Measurements from ENCODE around the gene DNASE2. TPM values are rescaled to one million over a fixed set of nuclear protein-coding genes. Genes with fewer than 3 reads are reported as not detected.

Gene DNASE2
- total and polyA plus RNA-seq, 2 of the 8 experiments (the other 6 are each of a cell fraction or from before 2014, with no cell fraction given): 33.2 to 48.2 TPM

DNA sequence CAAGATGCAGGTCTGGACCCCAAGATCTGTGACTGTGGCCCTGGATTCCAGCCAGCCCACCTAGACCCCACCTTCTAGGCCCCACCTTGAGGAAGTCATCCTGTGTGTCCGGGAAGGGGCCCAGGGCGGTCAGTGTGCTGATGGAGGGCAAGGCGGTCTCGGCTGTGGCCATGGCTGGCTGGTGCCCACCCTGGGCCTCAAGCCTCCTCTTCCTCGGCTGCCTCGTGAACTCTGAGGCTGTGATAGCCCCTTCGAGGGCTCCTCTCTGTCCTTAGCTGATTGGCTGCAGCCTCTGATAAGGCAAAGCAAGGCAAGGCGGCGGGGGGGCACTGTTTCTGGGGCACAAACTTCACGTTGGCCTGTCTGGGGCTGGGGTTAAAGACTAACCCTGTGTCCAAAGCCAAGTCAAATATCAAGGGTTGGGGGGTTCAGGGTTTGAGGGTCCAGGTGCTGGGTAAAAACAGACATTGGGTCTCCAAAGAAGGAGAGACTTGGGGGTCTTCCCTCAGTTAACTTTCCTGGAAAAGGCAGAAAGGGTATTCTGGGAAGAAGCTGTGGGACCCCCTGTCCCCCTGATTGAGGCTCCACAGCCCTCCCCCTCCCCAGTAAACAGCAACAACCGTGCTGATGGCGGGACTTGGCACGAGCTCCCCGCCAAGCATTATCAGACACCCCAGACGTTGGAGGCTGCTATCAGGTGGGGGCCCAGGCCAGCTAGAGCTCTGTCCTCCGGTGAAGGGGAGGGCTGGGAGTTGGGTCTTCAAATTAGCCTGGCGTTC is 5.9 kb upstream of the DNASE2 start, which contains the start of gene KLF1:
Gene KLF1 (minus strand): TSS at position 233 of the 779 bp plus-strand sequence. CDS start 61 bp downstream, at position 172.
- CTCF ChIA-PET (ENCODE audit: partially characterized antibody): interaction anchor here (0.7 to 2.3 kb wide), 9 partner anchors 9 to 142 kb away, joined by 3 to 10 read pairs (median 4); no protein-coding TSS in a partner anchor
- Histone ChIP-seq H3K9me3 (ENCODE audit: insufficient read depth in 2 of 2, low read depth in 1 of 2, low read length in 1 of 2) (no peaks in the 10 kb centered on the region; a peak in 2 of 4 replicates), H3K79me1 (ENCODE audit: low read depth, low read length) (0 out of 2 replicates have a peak, but pooled peaks cover 3% of the 10 kb centered on the region), H3K4ac (replicated peaks; ENCODE audit: insufficient read length, low read depth, low read length) (peak within 1 kb of the TSS; percentile 23), H4K91ac (replicated peaks; ENCODE audit: insufficient read length, low read length) (peak within 1 kb of the TSS; percentile 2), H3K23ac (ENCODE audit: insufficient read length) (no peak within 1 kb of the TSS), H2BK15ac (ENCODE audit: low read length) (peak within 1 kb of the TSS; percentile 65; the same call in 1 of the 2 replicates), H3K4me2 (ENCODE audit: insufficient read depth in 1 of 2, low read depth in 2 of 2, low read length in 2 of 2) (peak within 1 kb of the TSS; percentile 75 to 97), H3K9ac (replicated peaks in 1 of 4; ENCODE audit: extremely low read depth in 1 of 4, low read depth in 3 of 4, low read length in 3 of 4) (peak within 1 kb of the TSS in 3 of 4 experiments; percentile 11 to 77 (median 16); a peak in 3 of 7 replicates), H3K14ac (ENCODE audit: insufficient read length) (no peak within 1 kb of the TSS), H3K36me3 (ENCODE audit: control insufficient read depth in 2 of 4, insufficient read depth in 4 of 4, low read length in 3 of 4) (no peaks in the 10 kb centered on the region), H2AK5ac (ENCODE audit: low read depth, low read length) (no peak within 1 kb of the TSS; the same call in 1 of the 2 replicates), H3K56ac (replicated peaks; ENCODE audit: insufficient read length, low read depth, low read length) (no peak within 1 kb of the TSS), H2BK20ac (ENCODE audit: low read length) (no peak within 1 kb of the TSS), H4K5ac (ENCODE audit: insufficient read length, low read depth, low read length) (no peak within 1 kb of the TSS), H3K79me2 (ENCODE audit: control insufficient read depth in 1 of 2, insufficient read depth in 2 of 2, low read length in 2 of 2) (peaks cover 0 to 11% of the 10 kb centered on the region in 2 experiments; a peak in 1 of 4 replicates), H3K4me1 (replicated peaks in 1 of 4; ENCODE audit: control insufficient read depth in 3 of 4, insufficient read depth in 4 of 4, low read length in 3 of 4) (peaks cover 0 to 10% (median 9%) of the 10 kb centered on the region in 4 experiments; a peak in 5 of 7 replicates), H3K27me3 (replicated peaks in 1 of 4; ENCODE audit: control insufficient read depth in 3 of 4, extremely low read depth in 1 of 4, insufficient read depth in 3 of 4, low read length in 3 of 4) (peaks cover 0 to 9% (median 4%) of the 10 kb centered on the region in 4 experiments; a peak in 4 of 7 replicates), H4K8ac (ENCODE audit: extremely low read depth, insufficient read depth, low read length) (peak within 1 kb of the TSS; percentile 71; the same call in 1 of the 2 replicates), H2AFZ (ENCODE audit: low read length) (no peak within 1 kb of the TSS), H3K27ac (ENCODE audit: low read depth, low read length) (no peak within 1 kb of the TSS), H4K20me1 (replicated peaks in 1 of 2; ENCODE audit: control insufficient read depth in 1 of 2, insufficient read depth in 2 of 2, low read length in 2 of 2) (peaks cover 0 to 8% of the 10 kb centered on the region in 2 experiments), H3K23me2 (ENCODE audit: low read depth, low read length) (peaks cover 17% of the 10 kb centered on the region; the same call in 1 of the 2 replicates), H2BK120ac (replicated peaks; ENCODE audit: low read depth, low read length) (no peak within 1 kb of the TSS), H2BK5ac (ENCODE audit: low read depth, low read length) (peak within 1 kb of the TSS; percentile 44; the same call in 1 of the 2 replicates), H3K4me3 (ENCODE audit: extremely low read depth in 1 of 4, insufficient read depth in 2 of 4, low read depth in 3 of 4, low read length in 4 of 4) (peak within 1 kb of the TSS; percentile 60 to 77 (median 76)), H2BK12ac (ENCODE audit: low read depth, low read length) (peak within 1 kb of the TSS; percentile 60; the same call in 1 of the 2 replicates), H3K18ac (ENCODE audit: extremely low read depth, low read length) (peak within 1 kb of the TSS; percentile 87)
- POLR2A ChIA-PET (ENCODE audit: partially characterized antibody): interaction anchor here (0.7 to 12.3 kb wide), 13 partner anchors 6 to 127 kb away, joined by 3 to 110 read pairs (median 3); partner anchors contain the start of genes FARSA, GADD45GIP1 and GCDH
- no peak for FAIRE-seq
- WGBS, 2 experiments (ENCODE audit: extremely low coverage in 1 of 2, insufficient coverage in 1 of 2, insufficient read length in 1 of 2, insufficient replicate concordance in 2 of 2, low coverage in 1 of 2, low lambda C conversion rate in 2 of 2, missing lambda C conversion rate in 1 of 2): 83% methylated on average over 17 of the region's 17 CpGs; no CpG with 5 or more reads in 1 of the 2 experiments
- TF ChIP-seq FOSL1 (IDR thresholded peaks at IDR 0.05; ENCODE audit: insufficient read depth, low read depth, low read length) (no peak), BRCA1 (IDR thresholded peaks at IDR 0.05; ENCODE audit: low read depth, low read length) (no peak), TCF12 (IDR thresholded peaks at IDR 0.05; ENCODE audit: low read depth, low read length) (no peak), CREB1 (IDR thresholded peaks at IDR 0.05) (no peak), SP4 (IDR thresholded peaks at IDR 0.05; ENCODE audit: low read length) (no peak), RNF2 (IDR thresholded peaks at IDR 0.05; ENCODE audit: borderline replicate concordance, low read depth, low read length, missing control alignments, poor library complexity, severe bottlenecking) (no peak)
- DNase-seq (ENCODE audit: low read depth in 1 of 2, low spot score in 2 of 2): no peak

Measured in H1 (cell line).